GM10266 (cell line): ENCODE data around the gene SLC16A1.

Experiments
- DNase-seq: peaks from one replicate; pipeline ENCODE4 v3.0.0; 2012; ENCODE audit errors: extremely low spot score
- TF ChIP-seq, protein P1 (sequence below): IDR thresholded peaks from 2 replicates; pipeline ENCODE4 v1.5.1; 2012; ENCODE audit warnings: mild to moderate bottlenecking, low read depth; ENCODE audit not compliant: control insufficient read depth, insufficient read depth; ENCODE audit errors: missing control alignments

The SLC16A1 gene

DNA sequence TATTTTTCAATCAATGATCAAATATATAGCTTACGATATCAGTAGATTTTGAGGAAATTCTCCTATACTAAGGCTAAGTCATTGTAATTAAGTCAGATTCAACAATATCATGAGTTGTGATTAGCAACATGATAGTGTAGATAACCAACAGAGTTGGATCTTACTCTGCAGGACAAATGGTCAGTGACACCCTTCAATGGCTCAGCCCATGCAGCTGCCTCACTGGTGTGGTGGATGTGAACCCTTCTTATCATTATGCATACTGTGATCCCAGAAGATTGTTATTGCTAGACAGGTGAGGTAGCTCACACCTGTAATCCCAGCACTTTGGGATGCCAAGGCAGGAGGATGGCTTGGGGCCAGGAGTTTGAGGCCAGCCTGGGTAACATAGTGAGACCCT is 5.6 kb downstream of the SLC16A1 start:
- TF ChIP-seq, protein P1, sequence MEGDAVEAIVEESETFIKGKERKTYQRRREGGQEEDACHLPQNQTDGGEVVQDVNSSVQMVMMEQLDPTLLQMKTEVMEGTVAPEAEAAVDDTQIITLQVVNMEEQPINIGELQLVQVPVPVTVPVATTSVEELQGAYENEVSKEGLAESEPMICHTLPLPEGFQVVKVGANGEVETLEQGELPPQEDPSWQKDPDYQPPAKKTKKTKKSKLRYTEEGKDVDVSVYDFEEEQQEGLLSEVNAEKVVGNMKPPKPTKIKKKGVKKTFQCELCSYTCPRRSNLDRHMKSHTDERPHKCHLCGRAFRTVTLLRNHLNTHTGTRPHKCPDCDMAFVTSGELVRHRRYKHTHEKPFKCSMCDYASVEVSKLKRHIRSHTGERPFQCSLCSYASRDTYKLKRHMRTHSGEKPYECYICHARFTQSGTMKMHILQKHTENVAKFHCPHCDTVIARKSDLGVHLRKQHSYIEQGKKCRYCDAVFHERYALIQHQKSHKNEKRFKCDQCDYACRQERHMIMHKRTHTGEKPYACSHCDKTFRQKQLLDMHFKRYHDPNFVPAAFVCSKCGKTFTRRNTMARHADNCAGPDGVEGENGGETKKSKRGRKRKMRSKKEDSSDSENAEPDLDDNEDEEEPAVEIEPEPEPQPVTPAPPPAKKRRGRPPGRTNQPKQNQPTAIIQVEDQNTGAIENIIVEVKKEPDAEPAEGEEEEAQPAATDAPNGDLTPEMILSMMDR = no peak
- DNase-seq = no peak

DNA sequence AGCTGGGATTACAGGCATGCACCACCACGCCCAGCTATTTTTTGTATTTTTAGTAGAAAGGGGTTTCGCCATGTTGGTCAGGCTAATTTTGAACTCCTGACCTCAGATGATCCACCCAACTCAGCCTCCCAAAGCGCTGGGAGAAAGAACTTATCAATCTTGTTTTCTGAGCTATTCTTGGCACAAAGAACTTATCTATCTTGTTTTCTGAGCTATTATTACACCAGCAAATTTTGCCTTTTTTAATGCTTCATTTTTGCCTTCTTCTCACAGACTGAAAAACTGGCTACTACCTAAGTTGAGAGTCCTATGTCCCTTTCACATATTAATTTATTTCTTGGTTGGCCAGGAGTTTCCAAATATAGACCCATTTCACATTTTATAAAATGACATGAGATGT is 9.3 kb downstream of the SLC16A1 start:
- TF ChIP-seq, protein P1 = no peak
- DNase-seq = no peak

DNA sequence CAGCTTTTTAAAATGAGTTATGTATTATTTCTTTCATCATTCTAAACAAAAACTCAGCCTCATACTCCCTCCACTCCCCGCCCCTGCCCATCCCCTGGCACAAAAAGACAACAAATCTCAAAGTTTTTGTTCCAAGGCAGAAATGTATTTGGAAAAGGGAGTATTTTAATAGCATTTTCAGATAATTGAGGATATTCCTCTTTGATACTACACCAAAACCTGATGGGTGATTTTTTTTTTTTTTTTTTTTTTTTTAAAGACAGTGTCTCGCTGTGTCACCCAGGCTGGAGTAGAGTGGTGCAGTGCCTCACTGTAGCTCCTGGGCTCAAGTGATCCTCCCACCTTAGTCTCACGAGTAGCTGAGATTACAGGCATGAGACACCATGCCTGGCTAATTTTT is 16.2 kb downstream of the SLC16A1 start:
- no peak for DNase-seq
- TF ChIP-seq, protein P1 = no peak

DNA sequence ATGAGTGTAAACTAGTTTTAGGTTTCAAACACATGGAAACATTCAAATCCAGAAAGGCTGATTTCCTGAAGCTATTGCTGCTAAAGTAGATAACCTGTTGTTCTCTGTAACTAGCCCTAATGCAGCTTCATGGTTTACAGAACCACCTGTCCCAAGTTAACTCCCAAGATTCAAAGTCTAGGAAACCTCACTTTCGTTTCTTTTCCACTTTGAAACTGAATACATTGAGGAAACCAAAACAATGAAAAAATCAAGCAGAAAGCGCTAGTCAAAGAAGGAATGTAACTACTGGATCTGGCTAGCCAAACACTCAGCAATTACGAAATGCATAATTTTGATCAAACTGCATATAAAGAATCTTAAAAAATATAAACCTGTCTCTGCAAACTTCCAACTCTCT is 17.8 kb downstream of the SLC16A1 start:
- no peak for DNase-seq
- TF ChIP-seq, protein P1 = no peak

DNA sequence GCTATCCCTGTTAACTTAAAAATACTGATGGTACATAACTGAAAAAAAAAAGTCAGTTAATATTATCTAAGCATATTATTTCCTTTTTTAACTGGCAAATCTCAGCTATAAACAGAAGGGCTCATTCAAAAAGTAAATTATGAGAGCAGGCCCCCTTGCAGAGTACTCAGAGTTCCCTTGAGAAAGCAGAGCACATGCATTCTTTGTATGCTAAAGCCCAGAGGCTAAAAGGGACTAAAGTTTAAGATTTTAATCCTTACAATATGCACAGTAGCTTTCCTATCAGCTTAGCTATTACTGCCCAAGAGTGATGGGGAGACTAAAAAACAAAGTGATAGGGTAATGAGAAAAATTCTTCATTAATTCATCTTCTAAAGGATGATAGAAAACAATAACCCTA is 18.5 kb downstream of the SLC16A1 start:
- no peak for DNase-seq
- TF ChIP-seq, protein P1 = no peak

DNA sequence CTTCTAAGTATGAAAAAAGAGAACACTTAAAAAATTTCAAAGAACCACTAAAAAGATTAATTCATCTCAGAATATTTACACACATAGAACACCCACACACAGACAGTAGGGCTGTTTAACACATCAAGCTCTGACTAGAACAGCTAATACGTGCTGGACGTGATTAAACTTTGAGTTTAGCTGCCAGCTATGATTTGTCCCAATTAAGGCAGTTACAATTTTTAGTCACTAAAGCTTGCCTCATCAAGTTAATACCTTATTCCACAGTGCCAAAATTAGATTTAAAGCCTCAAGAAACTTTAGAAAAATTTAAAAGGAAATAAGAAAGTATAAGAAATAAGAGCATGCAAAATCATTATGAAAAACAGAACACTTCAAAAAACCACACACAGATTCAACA is 18.9 kb downstream of the SLC16A1 start:
- no peak for DNase-seq
- TF ChIP-seq, protein P1 = no peak

DNA sequence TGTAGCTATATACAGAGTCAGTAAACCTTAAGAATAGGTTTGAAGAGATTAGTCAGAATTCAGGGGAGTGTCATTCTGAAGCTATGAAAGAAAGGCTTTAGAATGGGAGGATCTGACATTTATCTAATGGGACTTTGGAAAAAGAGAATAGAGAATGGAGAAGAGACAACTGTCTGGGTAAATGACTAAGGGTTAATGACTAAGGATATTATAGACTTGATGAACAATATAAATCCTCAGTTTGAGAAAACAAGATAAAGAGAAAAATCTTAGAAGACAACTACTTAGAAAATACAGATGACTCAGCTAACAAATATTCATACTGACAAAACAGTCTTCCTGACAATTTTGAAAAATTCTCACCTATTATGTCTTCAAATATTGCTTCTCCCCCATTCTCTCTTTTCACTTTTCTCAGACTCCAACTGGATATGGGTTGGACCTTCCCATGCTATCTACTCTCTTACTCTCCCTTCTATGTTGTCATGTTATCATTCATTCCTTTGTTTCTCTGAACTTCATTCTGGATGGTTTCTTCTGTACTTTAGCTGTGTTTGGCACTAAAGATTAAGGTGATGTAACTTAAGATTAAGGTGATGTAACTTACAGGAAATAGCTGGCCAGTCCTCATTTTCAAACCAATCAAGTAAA is 20.4 kb downstream of the SLC16A1 start:
- no peak for DNase-seq
- TF ChIP-seq, protein P1 = no peak
